ENCODE results near the gene TMEM185B.

Gene TMEM185B

DNA sequence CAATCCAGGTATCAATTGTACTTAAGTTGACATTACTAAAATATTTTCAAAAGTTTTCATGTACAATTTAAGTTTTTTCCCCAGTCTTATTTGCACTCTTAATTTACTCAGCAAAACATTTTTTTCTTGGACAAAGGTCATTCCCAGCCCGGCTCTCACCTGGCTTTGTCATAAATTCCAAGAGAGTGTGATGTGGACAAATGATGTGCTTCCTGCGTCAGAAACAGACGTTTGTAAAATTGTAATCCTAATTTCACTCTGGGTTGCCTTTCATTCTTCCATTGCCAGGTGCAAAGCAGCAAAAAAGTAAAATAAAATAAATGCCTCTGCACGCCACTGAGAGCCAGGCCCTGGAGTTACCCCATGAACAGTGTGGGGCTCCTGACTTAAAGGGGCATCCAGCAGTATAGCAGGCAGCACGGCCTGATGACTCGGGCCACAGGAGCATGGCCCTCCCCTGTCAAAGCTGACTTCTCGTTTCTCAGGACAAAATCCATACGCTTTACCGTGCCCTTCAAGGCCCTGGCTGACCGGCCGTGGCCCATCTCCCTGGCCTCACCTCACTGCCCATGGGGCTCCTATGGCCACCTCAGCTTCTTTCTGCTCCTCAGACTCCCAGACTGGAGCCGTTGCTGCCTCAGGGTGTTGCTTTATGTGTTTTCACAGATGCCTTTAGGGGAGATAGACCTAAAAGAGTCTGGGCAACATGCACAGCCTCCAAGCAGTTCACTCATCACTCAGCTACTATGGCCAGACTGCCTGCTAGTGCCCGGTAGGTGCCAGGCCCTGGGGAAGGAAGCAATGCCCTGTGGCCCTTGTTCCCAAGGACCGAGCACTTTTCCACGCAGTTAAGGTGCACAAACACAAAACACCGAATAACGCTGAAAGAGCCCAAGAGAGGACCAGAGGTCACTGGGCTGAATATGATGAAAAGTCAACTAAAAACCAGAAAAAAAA lies 7.6 kb upstream of the TMEM185B start:
- peak; percentile 55 for DNase-seq

DNA sequence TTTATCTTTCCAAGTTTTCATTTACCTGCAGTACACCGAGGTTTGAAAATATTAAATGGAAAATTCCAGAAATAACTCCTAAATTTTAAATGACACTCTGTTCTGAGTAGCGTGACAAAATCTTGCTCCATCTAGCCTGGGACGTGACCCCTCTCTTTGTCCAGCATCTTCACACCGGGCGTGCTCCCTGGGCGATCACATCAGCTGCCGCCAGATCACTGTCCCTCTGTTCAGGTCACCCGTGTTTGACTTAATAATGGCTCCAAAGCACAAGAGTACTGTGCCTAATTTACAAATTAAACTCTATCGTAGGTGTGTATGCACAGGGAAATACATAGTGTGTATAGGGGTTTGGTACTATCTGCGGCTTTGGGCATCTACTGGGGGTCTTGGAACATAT lies 6.1 kb upstream of the TMEM185B start:
- no peak for DNase-seq

DNA sequence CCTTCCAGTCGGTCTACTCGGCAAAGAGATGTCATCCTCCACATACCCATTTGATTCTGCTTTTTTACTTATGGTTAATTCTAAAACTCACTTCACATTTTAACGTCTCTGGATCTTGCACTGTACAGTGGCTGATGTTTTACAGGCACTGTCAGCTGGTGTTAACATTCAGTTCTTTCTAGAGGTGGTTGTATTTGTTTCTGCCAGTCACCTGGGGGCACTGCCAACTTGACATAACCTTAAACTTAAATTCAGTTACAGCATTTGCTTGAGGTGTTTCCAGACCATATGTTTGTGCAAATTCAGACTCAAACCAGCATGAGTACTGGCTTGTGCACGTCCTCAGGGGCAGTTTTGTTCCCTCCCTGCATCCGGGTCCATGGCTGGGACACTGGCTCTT lies 5.3 kb upstream of the TMEM185B start:
- DNase-seq: no peak

DNA sequence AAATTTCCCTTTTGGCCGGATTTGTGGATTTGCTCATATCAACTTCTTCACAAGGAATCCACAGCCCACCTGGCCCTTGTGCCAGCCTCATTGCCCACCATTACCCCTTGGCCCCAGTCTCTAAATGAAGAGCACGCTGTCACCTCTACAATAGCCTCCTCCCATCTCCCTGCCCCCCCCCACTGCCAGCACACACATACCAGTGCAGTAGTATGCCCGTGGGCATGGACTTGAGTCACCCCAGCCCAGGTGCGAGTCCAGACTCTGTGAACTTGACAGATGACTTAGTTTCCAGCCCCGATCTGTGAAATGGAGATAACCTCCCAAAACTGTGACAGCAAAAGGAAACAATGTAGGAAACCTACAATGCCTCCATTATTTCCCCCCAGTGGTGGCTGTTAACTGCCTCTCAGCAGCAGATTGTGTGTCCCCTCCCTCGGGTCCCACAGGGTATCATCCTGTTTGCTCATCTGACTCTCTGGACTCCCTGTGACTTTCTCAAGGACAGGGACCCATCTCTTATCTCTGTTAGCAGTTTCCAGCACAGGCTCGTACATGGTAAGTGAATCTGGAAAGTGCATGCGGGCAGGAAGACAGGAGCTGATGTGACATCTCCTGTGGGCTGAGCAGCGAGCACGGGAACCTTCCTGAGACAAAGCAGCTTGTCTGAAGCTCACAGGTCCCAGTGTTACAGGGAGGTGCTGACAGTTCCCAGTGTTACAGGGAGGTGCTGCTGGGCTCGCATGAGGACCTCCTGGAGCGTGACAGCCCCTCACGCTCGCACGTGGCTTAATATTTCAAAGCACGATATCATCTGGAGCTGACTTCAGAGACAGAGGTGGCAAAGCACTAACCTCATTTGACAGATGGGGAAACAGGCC lies 4.2 kb upstream of the TMEM185B start:
- DNase-seq: no peak

DNA sequence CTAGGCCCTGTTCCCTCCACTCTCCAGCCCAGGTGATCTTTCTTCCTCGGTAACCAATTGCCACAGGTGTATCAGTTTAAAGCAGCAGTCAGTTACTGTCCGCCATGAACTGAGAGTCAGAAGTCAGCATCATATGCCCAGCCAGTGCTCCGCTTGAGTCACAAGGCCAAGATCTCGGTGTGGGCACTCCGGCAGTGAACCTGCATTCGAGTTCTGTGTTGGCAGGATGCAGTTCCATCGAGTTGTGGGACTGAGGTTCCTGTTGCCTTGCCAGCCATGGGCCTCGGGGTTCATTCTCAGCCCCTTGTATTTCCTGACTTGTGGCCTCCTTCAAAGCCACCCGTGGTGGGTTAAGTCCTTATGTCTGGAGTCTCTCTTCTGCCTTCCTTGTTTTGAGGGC lies 3.1 kb upstream of the TMEM185B start:
- peak; percentile 39 for DNase-seq

DNA sequence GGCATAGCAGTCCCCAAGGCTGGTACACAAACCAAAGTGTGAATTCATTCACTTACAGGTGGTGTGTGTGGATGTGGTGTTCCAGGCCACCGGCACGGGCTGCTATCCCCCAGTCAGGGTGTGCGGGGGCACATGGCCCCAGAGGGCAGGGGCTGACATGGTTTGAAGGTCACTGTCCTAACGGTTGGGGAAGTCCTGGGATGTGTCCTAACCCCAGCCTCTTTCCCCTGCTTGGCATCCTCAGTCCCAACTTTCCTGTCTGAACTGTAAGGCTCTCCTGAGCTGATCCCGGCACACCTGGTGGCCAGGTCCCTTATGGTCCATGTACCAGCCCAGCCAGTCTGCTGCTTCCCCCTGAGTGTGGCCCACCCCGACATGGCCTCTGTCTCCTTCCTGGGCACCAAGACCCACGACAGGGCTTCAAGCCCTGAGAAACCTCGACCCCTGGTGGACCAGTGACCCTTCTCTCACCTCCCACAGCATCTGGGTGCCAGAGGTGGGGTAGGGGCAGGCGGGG lies 2.4 kb upstream of the TMEM185B start:
- peak; percentile 48 for DNase-seq

DNA sequence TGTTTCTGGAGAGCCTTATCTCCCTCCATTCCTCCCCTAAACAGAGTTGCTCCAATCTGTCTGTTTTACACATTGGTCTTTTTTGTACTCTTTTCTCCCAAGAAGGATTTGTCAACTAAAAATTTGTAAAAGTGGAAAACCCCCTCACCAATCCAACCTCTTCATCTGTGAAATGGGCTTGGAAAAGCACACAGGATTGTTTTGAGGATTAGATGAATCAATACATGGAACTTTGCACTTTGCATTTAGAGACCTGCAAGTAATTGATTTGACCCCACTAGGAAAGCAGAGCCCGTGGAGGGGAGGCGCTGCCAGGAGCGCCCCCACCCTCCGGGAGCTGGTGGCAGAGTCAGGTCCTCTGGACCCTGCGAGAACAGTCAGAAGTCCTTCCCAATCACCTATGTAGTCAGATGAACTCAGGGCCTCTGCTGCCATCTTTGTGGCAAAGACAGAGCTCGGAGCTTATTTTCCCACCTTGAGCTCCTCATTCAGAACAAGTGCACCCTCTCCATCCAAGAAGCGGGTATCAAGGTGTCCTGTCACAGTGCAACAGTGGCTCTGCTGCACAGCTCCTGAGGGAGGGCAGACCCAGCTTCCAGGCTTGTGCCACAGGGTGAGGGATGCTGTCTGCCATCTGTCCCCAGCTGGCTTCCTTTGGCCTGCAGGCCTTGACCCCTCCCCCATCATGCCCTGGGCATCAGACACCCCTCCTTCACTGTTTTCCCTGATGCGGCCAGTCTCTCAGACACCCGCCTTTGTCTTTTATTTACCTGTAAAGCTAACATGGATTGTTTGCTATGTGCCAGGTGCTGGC lies 1.7 kb upstream of the TMEM185B start:
- DNase-seq: no peak

DNA sequence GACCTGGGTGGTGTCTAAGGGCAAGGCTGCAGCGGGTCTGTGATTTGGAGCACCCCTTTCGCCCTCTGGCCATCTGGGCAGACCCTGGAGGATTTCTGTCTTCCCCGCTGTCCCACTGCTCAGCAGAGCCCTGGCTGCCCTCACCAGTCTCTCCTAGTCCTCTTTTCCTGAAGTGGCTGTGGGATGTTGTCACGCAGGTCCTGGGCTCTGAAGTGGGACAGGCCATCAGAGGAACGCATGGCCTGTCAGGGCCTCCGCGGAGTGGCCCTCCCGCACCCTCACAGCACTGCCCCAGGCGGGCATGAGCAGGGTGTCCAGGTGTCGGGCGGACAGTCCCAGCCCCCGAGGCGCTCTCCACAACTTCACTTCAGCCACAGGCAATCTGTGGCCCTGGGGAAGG lies 1.1 kb upstream of the TMEM185B start:
- peak; percentile 61 for DNase-seq

DNA sequence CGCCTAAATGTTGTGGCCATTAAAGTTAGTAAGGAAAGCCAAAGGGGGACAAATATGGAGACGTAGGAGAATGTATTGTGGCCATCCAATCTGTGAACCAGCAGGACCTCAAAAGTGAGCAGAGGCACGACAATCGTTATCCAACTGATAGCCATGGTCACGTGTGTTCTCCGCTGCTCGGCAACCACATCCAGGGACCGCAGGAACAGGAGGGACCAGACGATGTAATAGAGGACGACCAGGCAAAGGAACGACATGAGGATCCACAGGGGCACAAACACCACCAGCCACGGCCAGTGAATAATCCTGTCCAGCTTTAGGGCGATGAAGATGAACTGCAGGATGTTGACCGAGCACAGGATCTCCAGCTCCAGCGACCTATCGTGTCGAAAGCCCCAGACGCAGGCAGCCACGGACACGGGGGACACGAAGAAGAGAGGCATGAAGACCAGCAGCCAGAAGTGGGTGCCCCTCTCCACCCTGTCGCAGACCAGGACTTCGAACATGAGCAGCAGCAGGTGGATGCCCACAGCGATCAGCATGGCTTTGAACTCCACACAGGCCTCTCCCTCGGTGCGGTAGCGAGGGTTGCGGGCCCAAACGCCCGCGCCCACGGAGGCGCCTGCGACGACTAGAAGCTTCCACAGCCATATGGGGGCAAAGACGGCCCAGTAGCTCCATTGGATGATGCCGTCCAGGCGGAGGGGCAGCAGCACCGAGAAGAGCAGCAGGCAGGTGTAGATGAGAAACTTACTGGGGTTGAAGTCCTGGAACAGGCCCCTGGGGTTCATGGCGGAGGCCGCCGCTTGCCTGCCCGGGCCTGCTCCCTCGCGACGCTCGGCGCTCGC lies 790 bp downstream of the TMEM185B start:
- DNase-seq: no peak

DNA sequence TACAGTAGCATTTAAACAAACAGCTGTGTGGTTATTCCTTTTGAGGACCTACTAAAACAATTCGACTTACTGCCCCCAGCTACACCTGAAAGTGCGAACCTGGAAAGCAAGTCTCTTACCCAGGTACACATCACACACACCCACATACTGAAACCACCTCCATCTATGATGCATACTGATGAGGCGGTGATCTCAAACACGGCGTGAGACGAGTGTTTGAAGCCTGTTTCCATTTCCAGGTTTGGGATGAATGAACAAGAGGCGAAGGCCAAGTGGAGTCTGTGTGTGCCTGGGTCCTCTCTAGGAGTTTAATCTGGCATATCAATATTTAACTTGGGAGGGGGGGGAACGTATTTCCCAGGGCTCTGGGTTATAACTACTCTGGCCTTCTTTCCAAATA lies 1.6 kb downstream of the TMEM185B start:
- DNase-seq: peak; percentile 14

DNA sequence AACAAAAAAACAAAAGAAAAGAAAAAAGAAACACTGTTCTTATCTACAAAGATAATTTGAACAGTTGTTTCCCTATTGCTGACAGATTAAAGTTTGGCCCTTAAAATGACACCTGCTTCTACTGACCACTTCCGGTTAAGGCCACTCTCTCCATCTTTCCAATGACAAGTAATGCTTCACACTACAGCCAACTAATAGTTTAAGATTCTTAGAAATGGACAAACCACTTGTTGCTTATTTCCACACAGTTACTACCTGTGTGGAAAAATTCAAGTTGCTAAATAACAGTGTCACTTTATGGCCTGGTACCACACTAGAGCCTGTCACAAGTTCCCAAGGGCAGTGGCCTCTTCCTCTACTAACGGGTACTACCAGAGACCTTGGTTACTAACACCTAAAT lies 2.4 kb downstream of the TMEM185B start:
- DNase-seq: peak; percentile 5

DNA sequence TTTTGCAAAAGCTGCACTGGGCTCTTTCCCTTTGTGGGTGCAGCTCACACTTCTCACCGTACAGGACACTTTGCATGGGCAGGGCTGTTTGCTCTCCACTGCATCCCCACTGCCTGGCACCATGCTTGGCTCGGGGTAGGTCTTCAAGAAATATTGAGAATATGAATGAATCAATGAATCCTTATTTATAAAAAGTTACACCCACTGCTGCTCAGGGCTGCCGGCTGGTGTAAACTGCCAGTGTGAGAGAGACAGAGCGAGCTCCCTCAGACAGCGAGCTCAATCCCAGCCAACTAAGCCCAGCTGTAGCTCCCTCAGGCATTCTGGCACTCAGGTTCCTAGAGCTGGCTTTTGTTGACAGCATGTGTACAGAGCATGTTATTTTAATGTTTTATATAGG lies 3.4 kb downstream of the TMEM185B start:
- peak; percentile 29 for DNase-seq

DNA sequence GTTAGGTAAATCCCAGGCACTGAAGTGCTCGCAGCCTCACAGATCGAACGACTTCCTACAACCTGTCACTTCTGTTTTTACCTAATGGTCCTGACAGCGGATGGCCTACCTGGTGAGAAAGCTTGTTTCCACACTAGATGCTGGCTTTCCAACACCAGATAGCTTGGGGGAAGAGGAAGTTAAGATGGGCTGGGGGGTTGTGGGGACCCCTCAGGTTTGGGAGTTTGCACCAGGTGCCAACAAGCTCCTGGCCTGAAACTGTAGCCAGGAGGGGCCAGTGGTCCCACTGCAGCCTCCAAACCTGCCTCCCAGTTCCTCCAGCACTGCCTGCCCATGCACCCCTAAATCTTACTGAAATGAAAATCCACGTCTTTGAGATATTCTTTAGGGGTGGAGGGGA lies 3.9 kb downstream of the TMEM185B start:
- DNase-seq: peak; percentile 38

DNA sequence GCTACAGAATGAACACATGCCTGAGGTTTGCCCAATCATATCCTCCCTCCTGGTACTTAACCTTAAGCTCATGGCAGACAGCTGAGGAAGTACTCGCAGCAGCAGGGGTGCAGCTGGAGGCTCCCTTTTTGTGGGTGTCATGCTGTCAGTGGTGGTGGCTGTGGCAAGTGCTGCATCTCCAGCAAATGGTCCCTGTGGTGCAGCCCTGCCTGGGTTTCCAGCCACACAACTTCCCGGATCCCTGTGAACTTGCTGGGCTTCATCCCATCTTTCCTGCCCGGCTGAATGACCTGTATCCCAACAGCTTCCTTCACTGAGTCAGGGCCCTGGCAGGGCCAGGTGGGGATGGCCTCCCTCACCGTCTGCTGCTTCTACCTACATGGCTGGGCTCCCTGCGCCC lies 5.0 kb downstream of the TMEM185B start:
- DNase-seq: peak; percentile 43

DNA sequence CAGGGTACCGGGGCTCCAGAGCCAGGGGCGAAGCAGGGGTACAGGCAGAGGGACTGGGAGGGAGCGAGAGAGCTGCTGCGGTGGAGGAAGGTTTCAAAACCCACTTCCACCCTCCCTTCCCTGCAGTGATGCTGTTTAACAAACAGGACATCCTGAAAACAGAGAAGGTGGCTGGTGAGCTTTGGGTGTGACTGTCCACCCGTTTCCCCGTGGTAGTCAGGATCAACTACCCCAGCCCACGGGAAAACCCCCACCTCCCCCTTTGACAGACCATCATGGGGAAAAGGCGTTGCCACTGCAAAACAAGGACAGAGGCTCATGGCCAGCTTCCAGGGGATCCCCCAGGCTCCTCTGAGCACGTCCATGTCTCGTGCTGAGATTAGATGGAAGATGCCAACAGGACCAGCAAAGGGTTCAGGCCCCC lies 12.9 kb downstream of the TMEM185B start:
- no peak for DNase-seq

DNA sequence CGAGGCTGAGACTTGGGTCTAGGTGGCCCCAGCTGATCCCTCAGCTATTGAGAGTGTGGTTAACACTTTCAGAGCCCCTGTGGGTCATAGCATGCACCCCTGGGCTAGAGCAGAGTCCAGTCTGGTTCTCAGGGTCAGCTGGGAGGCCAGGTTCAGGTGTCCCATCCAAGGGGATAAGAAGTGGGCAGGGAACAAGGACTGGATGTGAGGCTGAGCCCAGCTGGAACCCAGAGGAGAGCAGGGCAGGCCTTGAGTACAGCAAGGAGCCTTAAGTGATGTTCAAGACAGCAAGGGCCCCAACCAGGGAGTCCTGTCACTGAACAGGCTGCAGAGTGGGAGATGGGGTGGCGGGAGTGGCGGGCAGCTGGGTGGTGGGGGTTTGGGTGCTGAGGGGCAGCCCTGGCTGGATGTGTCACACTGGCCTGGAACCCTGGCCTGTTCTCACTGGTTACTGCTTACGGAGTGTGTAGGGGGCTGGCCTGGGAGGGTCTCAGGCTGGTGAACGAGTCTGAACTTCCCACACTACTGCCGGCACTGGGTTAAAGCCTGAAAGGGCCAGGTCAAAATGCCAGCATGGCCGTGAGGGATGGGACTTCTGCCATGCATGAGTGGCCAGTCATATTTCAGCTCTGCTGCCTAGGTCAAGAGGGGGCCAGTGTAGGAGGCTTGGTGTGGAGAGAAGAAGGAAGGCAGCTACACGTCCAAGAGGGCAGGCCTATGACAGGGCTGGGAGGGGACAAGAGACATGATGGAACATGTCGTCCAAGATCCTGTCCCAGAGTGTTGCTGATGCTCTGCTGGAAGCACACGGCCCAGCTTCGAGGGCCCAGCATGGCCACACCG lies 13.6 kb downstream of the TMEM185B start:
- DNase-seq: peak; percentile 41

DNA sequence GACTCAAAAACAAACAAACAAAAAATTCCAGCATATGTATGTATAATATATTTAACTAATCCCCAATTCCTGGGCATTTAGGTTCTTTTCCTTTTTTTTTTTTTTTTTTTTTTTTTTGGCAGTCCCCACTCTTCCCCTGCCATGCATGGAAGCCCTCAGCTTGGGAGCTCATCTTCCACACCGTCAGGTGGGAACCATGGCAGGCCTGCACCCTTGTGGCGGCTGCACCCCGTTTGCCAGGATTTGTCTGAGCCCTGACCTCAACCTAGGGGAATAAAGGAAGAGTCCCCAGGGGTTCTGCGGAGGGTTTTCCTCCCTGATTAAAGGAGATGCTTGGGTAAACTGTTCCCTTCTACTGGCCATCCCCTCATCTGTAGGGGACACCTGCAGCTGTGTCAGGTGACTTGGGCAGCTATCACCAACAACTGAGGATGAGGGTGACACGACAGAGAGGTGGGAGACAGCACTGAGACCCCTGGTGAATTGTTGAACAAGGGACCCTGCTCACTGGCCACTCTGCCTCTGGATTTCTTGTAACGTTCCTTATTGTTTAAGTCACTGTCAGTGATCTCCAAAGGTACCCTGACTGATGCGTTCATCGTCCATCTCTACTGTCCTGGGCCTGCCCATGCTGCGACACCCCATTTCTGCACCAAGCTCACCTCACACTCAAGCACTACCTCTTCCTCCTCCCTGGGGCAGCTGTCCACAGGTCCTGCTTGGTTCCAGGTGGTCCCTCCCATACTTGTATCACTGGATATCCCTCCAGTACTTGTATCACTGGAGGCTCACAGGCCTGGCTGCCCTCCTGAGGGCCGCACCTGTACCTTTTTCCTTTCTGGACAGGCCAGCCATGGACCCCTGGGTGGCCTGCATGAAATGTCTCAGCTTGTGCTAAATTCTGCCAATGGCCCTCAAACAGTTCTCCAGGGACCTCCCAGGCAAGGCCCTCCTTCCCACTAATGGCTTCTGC lies 14.5 kb downstream of the TMEM185B start:
- DNase-seq: peak; percentile 43

DNA sequence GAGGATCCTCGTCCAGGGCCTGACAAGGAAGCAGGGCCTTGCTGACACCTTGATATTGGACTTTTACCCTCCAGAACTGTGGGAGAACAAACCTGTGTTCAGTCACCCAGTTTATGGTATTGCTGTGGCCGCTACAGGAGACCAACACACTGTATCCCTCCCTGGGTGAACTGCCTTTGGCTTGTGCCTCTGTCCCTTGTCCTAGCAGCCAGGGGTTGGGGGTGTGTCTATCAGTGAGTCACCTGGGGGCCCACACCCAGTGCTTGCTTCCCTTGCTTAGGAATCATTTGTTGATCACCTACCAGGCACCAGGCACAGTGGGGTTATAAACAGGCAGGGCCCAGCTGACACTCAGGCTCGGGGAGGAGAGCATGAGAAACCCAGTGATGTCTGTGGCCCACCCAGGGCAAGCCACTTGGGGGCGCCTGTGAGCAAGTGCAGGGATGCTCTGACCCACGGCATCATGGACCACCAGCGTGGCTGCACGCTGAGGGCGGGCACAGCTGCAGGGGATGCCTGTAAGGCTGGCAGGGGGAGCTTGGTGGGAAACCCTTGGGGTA lies 17.1 kb downstream of the TMEM185B start:
- peak; percentile 70 for DNase-seq

All from islet precursor cell (in vitro differentiated cells).